Skeletal muscle cell (primary cell): ENCODE data around the gene LSM6.

Source experiments
- DNase-seq: peaks from one replicate; pipeline ENCODE4 v3.0.0-alpha.2; 2010; ENCODE audit warnings: low read depth
- H3K4me3 ChIP-seq: 2 replicates; pipeline ENCODE4 v1.5.1; 2011; ENCODE audit warnings: low read depth, mild to moderate bottlenecking, control low read depth, low read length, moderate library complexity

Gene LSM6

GRCh38 chr4:146182443-146182842, 6.9 kb downstream of the LSM6 start:
- DNase-seq: no peak
- H3K4me3 ChIP-seq: no peak overlapping the region

GRCh38 chr4:146183209-146183608, 7.7 kb downstream of the LSM6 start:
- DNase-seq: no peak
- no peak overlapping the region for H3K4me3 ChIP-seq

- no peak for DNase-seq
- no peak overlapping the region for H3K4me3 ChIP-seq
Measured at GRCh38 chr4:146186041-146186440, 10.5 kb downstream of the LSM6 start.

GRCh38 chr4:146186596-146186995, 11.1 kb downstream of the LSM6 start:
- H3K4me3 ChIP-seq: no peak overlapping the region
- DNase-seq: no peak

- H3K4me3 ChIP-seq: no peak overlapping the region
- no peak for DNase-seq
Measured at GRCh38 chr4:146190456-146190855, 14.9 kb downstream of the LSM6 start.

GRCh38 chr4:146191766-146192458, 16.4 kb downstream of the LSM6 start:
- no peak overlapping the region for H3K4me3 ChIP-seq
- no peak for DNase-seq

- no peak overlapping the region for H3K4me3 ChIP-seq
- no peak for DNase-seq
Measured at GRCh38 chr4:146193628-146194027, 18.1 kb downstream of the LSM6 start.

- DNase-seq: no peak
Measured at GRCh38 chr4:146194212-146194611, 18.7 kb downstream of the LSM6 start.

GRCh38 chr4:146202665-146203064, 27.1 kb downstream of the LSM6 start:
- no peak for DNase-seq
- no peak overlapping the region for H3K4me3 ChIP-seq

More at GRCh38 chr4:146194212-146194611, 18.7 kb downstream of the LSM6 start:
- no peak overlapping the region for H3K4me3 ChIP-seq

- DNase-seq: no peak
- no peak overlapping the region for H3K4me3 ChIP-seq
Measured at GRCh38 chr4:146207410-146207809, 31.9 kb downstream of the LSM6 start.

GRCh38 chr4:146210890-146211289, 35.4 kb downstream of the LSM6 start:
- DNase-seq: no peak
- no peak overlapping the region for H3K4me3 ChIP-seq

- no peak for DNase-seq
Measured at GRCh38 chr4:146211440-146211839, 35.9 kb downstream of the LSM6 start.

GRCh38 chr4:146212781-146213180, 37.3 kb downstream of the LSM6 start:
- no peak for DNase-seq
- no peak overlapping the region for H3K4me3 ChIP-seq

More at GRCh38 chr4:146211440-146211839, 35.9 kb downstream of the LSM6 start:
- no peak overlapping the region for H3K4me3 ChIP-seq

GRCh38 chr4:146214238-146214637, 38.7 kb downstream of the LSM6 start, which contains the start of gene REELD1:
Gene REELD1, plus strand, starts transcription at chr4:146214538. Its CDS starts 2,415 bp downstream, at chr4:146216953.
- no peak for DNase-seq
- H3K4me3 ChIP-seq: no peak within 1 kb of the TSS

GRCh38 chr4:146222313-146222712, 46.8 kb downstream of the LSM6 start:
- peak; percentile 15 for DNase-seq
- H3K4me3 ChIP-seq: no peak overlapping the region

GRCh38 chr4:146224326-146224966, 48.9 kb downstream of the LSM6 start:
- H3K4me3 ChIP-seq: no peak overlapping the region
- no peak for DNase-seq

GRCh38 chr4:146229406-146229805, 53.9 kb downstream of the LSM6 start:
- no peak for DNase-seq
- H3K4me3 ChIP-seq: no peak overlapping the region

GRCh38 chr4:146232131-146232722, 56.7 kb downstream of the LSM6 start:
- H3K4me3 ChIP-seq: no peak overlapping the region
- no peak for DNase-seq

GRCh38 chr4:146235654-146236177, 60.2 kb downstream of the LSM6 start:
- no peak overlapping the region for H3K4me3 ChIP-seq
- no peak for DNase-seq

- no peak overlapping the region for H3K4me3 ChIP-seq
- DNase-seq: no peak
Measured at GRCh38 chr4:146236216-146236615, 60.7 kb downstream of the LSM6 start.
